Measurements from ENCODE around the gene ACAP2.

ACAP2 gene

GRCh38 chr3:195246581-195246995 is 196.2 kb downstream of the ACAP2 start:
- H3K9me3 ChIP-seq (ENCODE audit: severe bottlenecking) = no peaks in the 10 kb centered on the region
- peak overlapping the region; percentile 89 for H3K27ac ChIP-seq
- TF ChIP-seq CTCF (IDR thresholded peaks at IDR 0.05; ENCODE audit: low read depth, low read length) = no peak
- no peaks in the 10 kb centered on the region for H3K36me3 ChIP-seq
- no peaks in the 10 kb centered on the region for H3K27me3 ChIP-seq (ENCODE audit: insufficient read depth, low read depth, severe bottlenecking)
- no peak overlapping the region for H3K4me3 ChIP-seq (ENCODE audit: low read depth, low read length)
- DNase-seq = peak; percentile 74

GRCh38 chr3:195245531-195245951 is 197.3 kb downstream of the ACAP2 start:
- DNase-seq = no peak
- peak overlapping the region; percentile 89 for H3K27ac ChIP-seq

DNA sequence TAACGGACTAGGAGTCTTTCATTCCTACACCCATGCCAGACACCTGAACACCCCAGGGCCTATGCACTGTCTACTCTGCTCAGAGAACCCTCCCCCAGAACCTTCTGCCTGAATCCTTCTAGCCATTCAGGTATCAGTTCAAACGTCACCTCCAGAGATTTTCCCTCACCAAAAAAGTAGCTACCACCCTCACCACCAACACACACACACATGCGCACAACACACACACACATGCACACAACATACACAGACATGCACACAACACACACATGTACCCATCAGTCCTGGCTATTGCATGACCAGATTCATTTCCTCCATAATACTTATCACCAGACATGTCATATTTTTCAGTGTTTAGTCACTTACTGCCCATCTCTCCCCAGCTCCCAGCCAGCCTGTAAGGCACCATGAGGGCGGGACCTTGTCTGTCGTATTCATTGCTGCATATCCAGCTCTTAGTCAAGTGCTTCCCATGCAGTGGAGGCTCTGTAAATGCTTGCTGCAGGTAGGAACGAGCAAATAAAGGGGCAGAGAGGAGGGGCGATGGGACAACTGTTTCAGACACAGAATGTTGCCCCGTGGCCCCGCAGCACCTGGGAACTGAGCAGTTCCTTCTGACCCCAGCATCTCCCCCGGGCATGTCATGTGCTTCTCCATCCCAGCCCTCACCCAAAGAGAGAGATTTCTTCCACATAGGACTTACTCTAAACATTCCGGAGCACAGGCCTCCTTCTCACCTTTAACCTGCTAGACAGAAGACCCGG is 201.0 kb downstream of the ACAP2 start:
- no peak for TF ChIP-seq CTCF (IDR thresholded peaks at IDR 0.05; ENCODE audit: low read depth, low read length)
- Histone ChIP-seq H3K4me3 (ENCODE audit: low read depth, low read length) (no peak overlapping the region), H3K27ac (no peak overlapping the region), H3K27me3 (ENCODE audit: insufficient read depth, low read depth, severe bottlenecking) (no peaks in the 10 kb centered on the region), H3K9me3 (ENCODE audit: severe bottlenecking) (no peaks in the 10 kb centered on the region), H3K36me3 (no peaks in the 10 kb centered on the region)
- no peak for DNase-seq

More at GRCh38 chr3:195245531-195245951, 197.3 kb downstream of the ACAP2 start:
- H3K9me3 ChIP-seq (ENCODE audit: severe bottlenecking) = no peaks in the 10 kb centered on the region
- H3K36me3 ChIP-seq = no peaks in the 10 kb centered on the region
- H3K27me3 ChIP-seq (ENCODE audit: insufficient read depth, low read depth, severe bottlenecking) = no peaks in the 10 kb centered on the region
- no peak for TF ChIP-seq CTCF (IDR thresholded peaks at IDR 0.05; ENCODE audit: low read depth, low read length)
- H3K4me3 ChIP-seq (ENCODE audit: low read depth, low read length) = no peak overlapping the region

GRCh38 chr3:195240939-195241338 is 201.9 kb downstream of the ACAP2 start:
- DNase-seq = no peak
- Histone ChIP-seq H3K9me3 (ENCODE audit: severe bottlenecking) (no peaks in the 10 kb centered on the region), H3K4me3 (ENCODE audit: low read depth, low read length) (no peak overlapping the region), H3K27ac (no peak overlapping the region), H3K27me3 (ENCODE audit: insufficient read depth, low read depth, severe bottlenecking) (no peaks in the 10 kb centered on the region), H3K36me3 (no peaks in the 10 kb centered on the region)
- TF ChIP-seq CTCF (IDR thresholded peaks at IDR 0.05; ENCODE audit: low read depth, low read length) = no peak

DNA sequence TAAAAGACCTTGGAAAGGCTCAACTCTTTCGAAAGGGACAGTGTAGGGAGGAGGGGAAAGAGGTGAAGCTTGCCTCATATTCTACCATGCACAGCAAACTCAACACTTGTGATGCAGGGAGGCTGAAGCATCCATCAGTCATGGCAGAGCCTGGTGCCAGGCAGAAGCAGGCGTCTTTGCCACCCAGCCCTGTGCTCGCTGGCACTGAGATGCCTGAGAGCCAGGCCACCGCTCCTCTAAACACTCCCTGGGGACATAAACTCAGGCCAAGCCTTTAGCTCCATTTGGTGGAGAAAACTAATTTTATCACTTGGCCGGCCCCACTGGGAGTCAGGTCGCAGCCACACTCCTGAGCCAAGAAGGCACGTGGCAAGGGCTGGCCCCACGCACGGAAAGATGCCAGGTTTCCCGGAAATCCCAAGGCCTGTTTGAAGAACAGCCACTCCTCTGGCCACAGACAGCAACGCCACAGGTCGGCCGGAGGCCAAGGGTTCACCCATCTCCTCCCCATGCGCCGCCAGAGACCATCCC is 202.6 kb downstream of the ACAP2 start:
- no peak for TF ChIP-seq CTCF (IDR thresholded peaks at IDR 0.05; ENCODE audit: low read depth, low read length)
- no peak for DNase-seq
- no peaks in the 10 kb centered on the region for H3K9me3 ChIP-seq (ENCODE audit: severe bottlenecking)
- H3K27me3 ChIP-seq (ENCODE audit: insufficient read depth, low read depth, severe bottlenecking) = no peaks in the 10 kb centered on the region
- H3K36me3 ChIP-seq = no peaks in the 10 kb centered on the region
- no peak overlapping the region for H3K4me3 ChIP-seq (ENCODE audit: low read depth, low read length)
- H3K27ac ChIP-seq = no peak overlapping the region
